Measurements from ENCODE around the gene NUDCD2.

The NUDCD2 gene

GRCh38 chr5:163447191-163447590 is 12.7 kb downstream of the NUDCD2 start:
- Histone ChIP-seq H3K27ac (ENCODE audit: low read length) (no peak overlapping the region), H2AFZ (ENCODE audit: low read length) (no peak overlapping the region), H4K20me1 (ENCODE audit: insufficient read depth, low read length) (no peaks in the 10 kb centered on the region), H3K9ac (ENCODE audit: low read length) (no peak overlapping the region), H3K4me2 (ENCODE audit: low read depth, low read length) (no peak overlapping the region), H3K79me2 (ENCODE audit: low read length) (peaks cover 3% of the 10 kb centered on the region; the same call in 1 of the 2 replicates), H3K36me3 (replicated peaks; ENCODE audit: insufficient read depth, low read length) (peaks cover 23% of the 10 kb centered on the region; the same call in 1 of the 2 replicates), H3F3A (ENCODE audit: insufficient read depth, low read length) (no peaks in the 10 kb centered on the region), H3K4me3 (ENCODE audit: low read length) (no peak overlapping the region), H3K27me3 (replicated peaks; ENCODE audit: insufficient read depth, low read length) (no peaks in the 10 kb centered on the region), H3K4me1 (ENCODE audit: low read length) (no peaks in the 10 kb centered on the region), H3K9me2 (replicated peaks; ENCODE audit: insufficient read depth, low read length) (no peaks in the 10 kb centered on the region), H3K9me3 (replicated peaks; ENCODE audit: insufficient read depth, low read length) (no peaks in the 10 kb centered on the region)
- no peak for TF ChIP-seq CTCF (IDR thresholded peaks at IDR 0.05; ENCODE audit: low read length)
- no peak for TF ChIP-seq EZH2phosphoT487 (IDR thresholded peaks at IDR 0.05; ENCODE audit: low read length)
- no peak for TF ChIP-seq EZH2 (optimal IDR thresholded peaks at IDR 0.05; ENCODE audit: low read depth, low read length)
- no peak for DNase-seq

GRCh38 chr5:163445345-163445744 is 14.6 kb downstream of the NUDCD2 start:
- peaks cover 8% of the 10 kb centered on the region for H3K4me1 ChIP-seq (ENCODE audit: low read length)
- H3K27ac ChIP-seq (ENCODE audit: low read length): no peak overlapping the region
- no peak overlapping the region for H3K4me3 ChIP-seq (ENCODE audit: low read length)
- no peak overlapping the region for H2AFZ ChIP-seq (ENCODE audit: low read length)
- H3K27me3 ChIP-seq (replicated peaks; ENCODE audit: insufficient read depth, low read length): no peaks in the 10 kb centered on the region
- 0 out of 2 replicates have a peak, but pooled peaks cover 3% of the 10 kb centered on the region for H3F3A ChIP-seq (ENCODE audit: insufficient read depth, low read length)
- H4K20me1 ChIP-seq (ENCODE audit: insufficient read depth, low read length): 0 out of 2 replicates have a peak, but pooled peaks cover 4% of the 10 kb centered on the region
- H3K36me3 ChIP-seq (replicated peaks; ENCODE audit: insufficient read depth, low read length): peaks cover 41% of the 10 kb centered on the region
- no peak for TF ChIP-seq EZH2 (optimal IDR thresholded peaks at IDR 0.05; ENCODE audit: low read depth, low read length)
- no peak for TF ChIP-seq EZH2phosphoT487 (IDR thresholded peaks at IDR 0.05; ENCODE audit: low read length)
- no peak for TF ChIP-seq CTCF (IDR thresholded peaks at IDR 0.05; ENCODE audit: low read length)
- no peak overlapping the region for H3K4me2 ChIP-seq (ENCODE audit: low read depth, low read length)
- no peaks in the 10 kb centered on the region for H3K9me2 ChIP-seq (replicated peaks; ENCODE audit: insufficient read depth, low read length)
- H3K79me2 ChIP-seq (ENCODE audit: low read length): peaks cover 21% of the 10 kb centered on the region
- H3K9ac ChIP-seq (ENCODE audit: low read length): no peak overlapping the region
- DNase-seq: no peak
- H3K9me3 ChIP-seq (replicated peaks; ENCODE audit: insufficient read depth, low read length): no peaks in the 10 kb centered on the region

- H3K79me2 ChIP-seq (ENCODE audit: low read length): peaks cover 29% of the 10 kb centered on the region
- H3K4me3 ChIP-seq (ENCODE audit: low read length): no peak overlapping the region
- no peaks in the 10 kb centered on the region for H3K9me2 ChIP-seq (replicated peaks; ENCODE audit: insufficient read depth, low read length)
- H2AFZ ChIP-seq (ENCODE audit: low read length): no peak overlapping the region
- no peak for TF ChIP-seq EZH2phosphoT487 (IDR thresholded peaks at IDR 0.05; ENCODE audit: low read length)
- TF ChIP-seq CTCF (IDR thresholded peaks at IDR 0.05; ENCODE audit: low read length): no peak
- TF ChIP-seq EZH2 (optimal IDR thresholded peaks at IDR 0.05; ENCODE audit: low read depth, low read length): no peak
- no peak overlapping the region for H3K27ac ChIP-seq (ENCODE audit: low read length)
- H3K9ac ChIP-seq (ENCODE audit: low read length): no peak overlapping the region
- H3K27me3 ChIP-seq (replicated peaks; ENCODE audit: insufficient read depth, low read length): no peaks in the 10 kb centered on the region
- H3K4me2 ChIP-seq (ENCODE audit: low read depth, low read length): no peak overlapping the region
- H3K4me1 ChIP-seq (ENCODE audit: low read length): peaks cover 16% of the 10 kb centered on the region
- H3K9me3 ChIP-seq (replicated peaks; ENCODE audit: insufficient read depth, low read length): no peaks in the 10 kb centered on the region
- peaks cover 41% of the 10 kb centered on the region for H3K36me3 ChIP-seq (replicated peaks; ENCODE audit: insufficient read depth, low read length)
- 0 out of 2 replicates have a peak, but pooled peaks cover 4% of the 10 kb centered on the region for H4K20me1 ChIP-seq (ENCODE audit: insufficient read depth, low read length)
- H3F3A ChIP-seq (ENCODE audit: insufficient read depth, low read length): 0 out of 2 replicates have a peak, but pooled peaks cover 4% of the 10 kb centered on the region
- DNase-seq: no peak
Observed at GRCh38 chr5:163444526-163444925, 15.4 kb downstream of the NUDCD2 start.

All from MM.1S (cell line).